ENCODE measurements around the gene PXYLP1. TPM values are rescaled to one million over a fixed set of nuclear protein-coding genes. Genes with fewer than 3 reads are reported as not detected.

The PXYLP1 gene
- total RNA-seq, 2 experiments from 2014 or later, result 21.2 to 22.6 TPM

DNA sequence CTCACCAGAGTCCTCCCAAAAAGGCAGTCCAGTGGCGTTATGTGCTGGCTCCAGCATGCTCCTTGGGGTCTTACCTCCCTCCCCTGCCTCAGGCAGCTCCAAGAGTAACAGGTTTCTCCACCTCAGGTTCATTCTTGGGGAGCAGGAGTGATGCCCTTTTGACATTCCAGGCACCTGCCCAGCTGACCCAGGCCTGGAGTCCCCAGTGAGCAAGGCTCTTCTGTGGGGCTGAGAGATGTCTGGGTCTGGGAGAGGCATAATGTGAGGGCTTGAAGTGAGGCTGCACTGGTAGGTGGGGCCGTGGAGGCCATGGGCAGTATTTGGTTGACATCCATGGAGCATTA lies 15.3 kb downstream of the PXYLP1 start:
- peaks cover 19% of the 10 kb centered on the region for H3K36me3 Mint-ChIP-seq (ENCODE audit: low read depth)
- H3K27ac Mint-ChIP-seq, result no peak overlapping the region
- no peak overlapping the region for H3K4me3 ChIP-seq (ENCODE audit: low read length)
- H3K9me3 ChIP-seq (ENCODE audit: control insufficient read depth in 1 of 2, insufficient read depth in 1 of 2, low read length in 2 of 2), result no peaks in the 10 kb centered on the region
- ChIA-PET POLR2A (interaction anchor here (2.2 to 7.9 kb wide), 3 partner anchors 9 to 20 kb away, joined by 5 to 64 read pairs (median 10); partner anchors contain the start of gene PXYLP1), CTCF (interaction anchor here (3.5 kb wide), 1 partner anchor 15 kb away, joined by 14 read pairs; the partner anchor contains the start of gene PXYLP1)
- TF ChIP-seq CTCF (IDR thresholded peaks at IDR 0.05), result no peak
- H3K36me3 ChIP-seq (ENCODE audit: insufficient read depth, low read length), result no peaks in the 10 kb centered on the region
- H3K4me1 Mint-ChIP-seq (ENCODE audit: low read depth), result peaks cover 33% of the 10 kb centered on the region
- no peaks in the 10 kb centered on the region for H3K27me3 Mint-ChIP-seq
- no peaks in the 10 kb centered on the region for H3K9me3 Mint-ChIP-seq
- ATAC-seq (ENCODE audit: poor library complexity), result no peak
- H3K27me3 ChIP-seq (ENCODE audit: control insufficient read depth in 1 of 2, insufficient read depth in 2 of 2, low read length in 2 of 2), result no peaks in the 10 kb centered on the region
- no peak overlapping the region for H3K4me3 Mint-ChIP-seq
- intact Hi-C loops (cut with DNase I, micrococcal nuclease), result loop anchor here in 1 of 2 experiments (10.0 kb wide), 1 partner anchor 1748 kb away; no protein-coding TSS in a partner anchor
- no peak for DNase-seq
- peaks cover 16% of the 10 kb centered on the region for H3K4me1 ChIP-seq (ENCODE audit: insufficient read depth, low read length)
- H3K27ac ChIP-seq (ENCODE audit: low read depth in 1 of 2, low read length in 2 of 2), result no peak overlapping the region

GRCh38 chr3:141248064-141248463 lies 16.4 kb downstream of the PXYLP1 start:
- Histone ChIP-seq H3K9me3 (ENCODE audit: control insufficient read depth in 1 of 2, insufficient read depth in 1 of 2, low read length in 2 of 2) (no peaks in the 10 kb centered on the region), H3K27me3 (ENCODE audit: control insufficient read depth in 1 of 2, insufficient read depth in 2 of 2, low read length in 2 of 2) (no peaks in the 10 kb centered on the region), H3K4me1 (ENCODE audit: insufficient read depth, low read length) (peaks cover 7% of the 10 kb centered on the region), H3K36me3 (ENCODE audit: insufficient read depth, low read length) (peaks cover 4% of the 10 kb centered on the region), H3K4me3 (ENCODE audit: low read length) (no peak overlapping the region), H3K27ac (ENCODE audit: low read depth in 1 of 2, low read length in 2 of 2) (no peak overlapping the region)
- Mint-ChIP-seq H3K4me1 (ENCODE audit: low read depth) (peaks cover 30% of the 10 kb centered on the region), H3K4me3 (no peak overlapping the region), H3K9me3 (no peaks in the 10 kb centered on the region), H3K27me3 (no peaks in the 10 kb centered on the region), H3K36me3 (ENCODE audit: low read depth) (peaks cover 17% of the 10 kb centered on the region), H3K27ac (no peak overlapping the region)
- TF ChIP-seq CTCF (IDR thresholded peaks at IDR 0.05), result no peak
- ATAC-seq (ENCODE audit: poor library complexity) (no peak), DNase-seq (no peak)
- ChIA-PET POLR2A (interaction anchor here (7.9 kb wide), 1 partner anchor 16 kb away, joined by 64 read pairs; the partner anchor contains the start of gene PXYLP1), CTCF (interaction anchor here (3.5 kb wide), 1 partner anchor 16 kb away, joined by 14 read pairs; the partner anchor contains the start of gene PXYLP1)
- intact Hi-C loops (cut with DNase I, micrococcal nuclease), result loop anchor here in 1 of 2 experiments (10.0 kb wide), 1 partner anchor 1747 kb away; no protein-coding TSS in a partner anchor

DNA sequence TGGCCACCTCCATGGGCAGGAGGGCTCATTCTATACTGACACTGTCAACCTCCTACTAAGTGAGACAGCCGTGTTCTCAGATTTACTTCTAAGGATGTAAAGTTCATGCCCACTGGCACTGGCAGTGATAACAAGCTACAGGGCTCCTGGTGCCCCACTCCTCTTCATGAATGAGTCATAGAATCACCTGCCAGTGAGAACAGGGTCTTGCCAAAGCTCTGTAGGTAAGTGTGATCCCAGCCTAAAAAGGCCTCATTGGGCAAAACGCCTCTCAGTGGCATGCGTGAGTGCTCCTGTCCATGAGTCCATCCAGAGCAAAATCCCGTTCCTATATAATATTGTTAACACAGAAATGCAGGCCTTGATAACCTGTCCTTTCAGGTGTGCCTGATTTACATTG lies 17.4 kb downstream of the PXYLP1 start:
- H3K4me3 ChIP-seq (ENCODE audit: low read length), result no peak overlapping the region
- Mint-ChIP-seq H3K27me3 (no peaks in the 10 kb centered on the region), H3K9me3 (no peaks in the 10 kb centered on the region), H3K4me3 (no peak overlapping the region), H3K27ac (no peak overlapping the region), H3K4me1 (ENCODE audit: low read depth) (peaks cover 28% of the 10 kb centered on the region), H3K36me3 (ENCODE audit: low read depth) (peaks cover 11% of the 10 kb centered on the region)
- TF ChIP-seq CTCF (IDR thresholded peaks at IDR 0.05), result no peak
- no peak for ATAC-seq (ENCODE audit: poor library complexity)
- no peaks in the 10 kb centered on the region for H3K9me3 ChIP-seq (ENCODE audit: control insufficient read depth in 1 of 2, insufficient read depth in 1 of 2, low read length in 2 of 2)
- CTCF ChIA-PET, result interaction anchor here (0.9 to 3.5 kb wide), 2 partner anchors 17 to 275 kb away, joined by 3 to 14 read pairs; partner anchors contain the start of gene PXYLP1
- H3K4me1 ChIP-seq (ENCODE audit: insufficient read depth, low read length), result no peaks in the 10 kb centered on the region
- intact Hi-C loops (cut with DNase I, micrococcal nuclease), result loop anchor here in 1 of 2 experiments (10.0 kb wide), 1 partner anchor 1746 kb away; no protein-coding TSS in a partner anchor
- peaks cover 4% of the 10 kb centered on the region for H3K36me3 ChIP-seq (ENCODE audit: insufficient read depth, low read length)
- DNase-seq, result no peak
- POLR2A ChIA-PET, result interaction anchor here (0.8 to 7.9 kb wide), 2 partner anchors 17 to 18 kb away, joined by 6 to 64 read pairs; partner anchors contain the start of gene PXYLP1
- H3K27me3 ChIP-seq (ENCODE audit: control insufficient read depth in 1 of 2, insufficient read depth in 2 of 2, low read length in 2 of 2), result no peaks in the 10 kb centered on the region
- no peak overlapping the region for H3K27ac ChIP-seq (ENCODE audit: low read depth in 1 of 2, low read length in 2 of 2)
